Stomach (tissue), 4 donors: ENCODE data around the gene PDE4B.

Experiments used
- EP300 ChIP-seq: sonication (generic); formaldehyde crosslinking; IDR thresholded peaks from one replicate; pipeline ENCODE4 v1.6.1; 2017; ENCODE audit warnings: antibody characterized with exemption
- TF ChIP-seq, protein P1 (sequence below), 7 experiments: fragments of 450-650 bp in 4 of 7; fragments of 200-600 bp in 3 of 7; sonication (generic) in 3 of 7; IDR thresholded peaks; one replicate each; pipeline ENCODE4 v1.5.1; 2016 to 2019; ENCODE audit warnings: antibody characterized with exemption in 7 of 7, control low read depth in 2 of 7, mild to moderate bottlenecking in 1 of 7

DNA sequence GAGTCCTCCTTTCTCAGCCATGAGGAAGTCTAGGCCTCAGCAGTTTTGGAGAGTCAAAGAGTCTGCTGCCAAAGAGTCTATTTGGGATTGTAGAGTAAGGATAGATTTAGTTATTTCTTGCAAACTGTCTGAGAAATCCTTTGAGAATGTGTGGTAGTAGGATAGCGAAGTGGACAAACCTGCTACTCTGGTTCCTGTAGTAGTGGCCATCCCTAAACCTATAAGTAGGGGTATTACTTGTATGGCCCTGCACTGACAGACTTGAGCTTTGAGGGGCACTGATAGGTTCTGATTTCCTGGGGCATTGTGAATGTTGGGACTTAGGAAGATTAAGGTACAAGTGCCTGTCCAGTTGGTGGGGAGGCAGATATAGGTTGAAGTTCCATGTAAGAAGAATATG is 625.3 kb downstream of the PDE4B start:
- no peak for TF ChIP-seq EP300
- TF ChIP-seq, protein P1, sequence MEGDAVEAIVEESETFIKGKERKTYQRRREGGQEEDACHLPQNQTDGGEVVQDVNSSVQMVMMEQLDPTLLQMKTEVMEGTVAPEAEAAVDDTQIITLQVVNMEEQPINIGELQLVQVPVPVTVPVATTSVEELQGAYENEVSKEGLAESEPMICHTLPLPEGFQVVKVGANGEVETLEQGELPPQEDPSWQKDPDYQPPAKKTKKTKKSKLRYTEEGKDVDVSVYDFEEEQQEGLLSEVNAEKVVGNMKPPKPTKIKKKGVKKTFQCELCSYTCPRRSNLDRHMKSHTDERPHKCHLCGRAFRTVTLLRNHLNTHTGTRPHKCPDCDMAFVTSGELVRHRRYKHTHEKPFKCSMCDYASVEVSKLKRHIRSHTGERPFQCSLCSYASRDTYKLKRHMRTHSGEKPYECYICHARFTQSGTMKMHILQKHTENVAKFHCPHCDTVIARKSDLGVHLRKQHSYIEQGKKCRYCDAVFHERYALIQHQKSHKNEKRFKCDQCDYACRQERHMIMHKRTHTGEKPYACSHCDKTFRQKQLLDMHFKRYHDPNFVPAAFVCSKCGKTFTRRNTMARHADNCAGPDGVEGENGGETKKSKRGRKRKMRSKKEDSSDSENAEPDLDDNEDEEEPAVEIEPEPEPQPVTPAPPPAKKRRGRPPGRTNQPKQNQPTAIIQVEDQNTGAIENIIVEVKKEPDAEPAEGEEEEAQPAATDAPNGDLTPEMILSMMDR (IDR thresholded peaks at IDR 0.05): no peak
